ENCODE results near the gene PIK3R1. TPM values are rescaled to one million over a fixed set of nuclear protein-coding genes. Genes with fewer than 3 reads are reported as not detected.
"Not testable (repeated sequence)": the region's sequence is repeated elsewhere in the genome, so short reads cannot be mapped to it uniquely, and the experiment has no call there.

PIK3R1 gene
- total RNA-seq, 1 donor from 2014 or later = 58.7 TPM

DNA sequence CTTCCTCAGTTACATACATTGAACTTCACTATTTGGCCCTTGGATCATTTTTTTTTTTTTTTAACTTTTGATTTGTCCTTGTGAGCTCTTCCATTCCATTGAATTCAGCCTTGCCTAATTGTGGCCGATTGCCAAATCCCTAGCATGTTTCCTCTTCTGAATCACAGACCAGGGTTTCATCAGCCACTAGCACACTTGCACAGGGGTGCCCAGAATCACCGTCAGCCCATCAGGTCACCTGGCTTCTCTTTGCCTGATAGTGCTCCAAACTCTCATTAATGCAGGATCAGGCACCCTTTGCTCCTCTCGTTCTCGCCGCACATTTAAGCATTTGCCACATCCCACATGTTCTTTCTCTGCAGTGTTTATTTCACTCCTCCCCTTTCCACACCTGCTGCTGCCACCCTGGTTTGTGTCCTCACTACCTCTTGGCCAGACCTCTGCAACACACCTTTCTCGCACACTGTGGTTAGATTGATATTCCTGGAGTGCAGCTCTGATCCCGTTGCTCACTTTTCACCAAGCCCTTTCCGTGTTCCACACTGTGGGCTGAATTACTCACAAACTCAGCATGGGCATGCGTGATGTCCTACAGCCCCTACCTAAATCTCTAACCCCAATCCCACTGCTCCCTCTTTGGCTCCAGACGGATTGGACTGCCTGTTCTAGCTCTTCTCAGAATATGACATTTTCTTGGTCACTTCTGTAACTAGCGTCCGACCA lies 9.8 kb downstream of the PIK3R1 start:
- intact Hi-C loops (cut with micrococcal nuclease) = no loop called here

DNA sequence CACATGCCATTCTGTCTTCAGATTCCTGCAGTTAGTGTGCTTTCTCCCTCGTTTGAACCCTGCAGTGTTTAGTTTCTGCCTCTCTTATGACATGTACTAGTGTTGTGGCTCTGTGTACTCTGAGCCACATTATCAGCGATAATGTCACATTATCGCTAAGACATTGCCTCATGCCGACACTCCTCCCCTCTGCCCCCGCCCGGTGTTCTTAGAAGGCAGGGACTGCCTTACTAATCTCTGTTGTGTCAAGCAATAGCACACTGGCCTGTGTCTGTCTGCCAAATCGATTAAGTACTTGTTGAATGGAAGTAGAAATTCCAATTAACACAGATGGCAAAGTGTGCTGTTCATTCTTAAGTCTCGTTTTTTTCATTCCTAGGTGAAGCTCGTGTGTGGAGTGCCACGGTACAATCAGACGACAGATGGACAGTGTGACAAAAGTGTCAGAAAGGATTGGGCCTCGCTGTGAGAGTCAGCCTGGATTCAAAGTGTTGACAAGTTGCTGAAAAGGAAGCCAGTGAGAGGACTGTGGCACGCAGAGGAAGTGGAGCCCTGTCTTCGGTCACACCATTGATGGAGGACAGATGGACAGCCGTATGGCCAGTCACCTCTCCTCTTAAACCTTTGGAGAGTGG lies 10.5 kb downstream of the PIK3R1 start:
- intact Hi-C loops (cut with micrococcal nuclease) = no loop called here

DNA sequence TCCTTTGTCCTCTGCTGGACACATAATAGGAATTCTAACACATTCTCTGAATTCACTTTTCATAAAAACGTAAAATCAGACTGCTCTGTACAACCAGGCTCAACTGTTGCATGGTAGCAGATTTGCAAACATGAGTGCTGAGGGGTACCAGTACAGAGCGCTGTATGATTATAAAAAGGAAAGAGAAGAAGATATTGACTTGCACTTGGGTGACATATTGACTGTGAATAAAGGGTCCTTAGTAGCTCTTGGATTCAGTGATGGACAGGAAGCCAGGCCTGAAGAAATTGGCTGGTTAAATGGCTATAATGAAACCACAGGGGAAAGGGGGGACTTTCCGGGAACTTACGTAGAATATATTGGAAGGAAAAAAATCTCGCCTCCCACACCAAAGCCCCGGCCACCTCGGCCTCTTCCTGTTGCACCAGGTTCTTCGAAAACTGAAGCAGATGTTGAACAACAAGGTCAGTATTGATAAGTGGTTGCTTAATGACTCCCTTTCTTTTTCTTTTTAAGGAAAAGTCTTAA lies 11.1 kb downstream of the PIK3R1 start:
- intact Hi-C loops (cut with micrococcal nuclease) = no loop called here

GRCh38 chr5:68227532-68228160 lies 12.1 kb downstream of the PIK3R1 start:
- intact Hi-C loops (cut with micrococcal nuclease) = no loop called here

- intact Hi-C loops (cut with micrococcal nuclease) = no loop called here
Measured at GRCh38 chr5:68229416-68229815, 13.9 kb downstream of the PIK3R1 start.

DNA sequence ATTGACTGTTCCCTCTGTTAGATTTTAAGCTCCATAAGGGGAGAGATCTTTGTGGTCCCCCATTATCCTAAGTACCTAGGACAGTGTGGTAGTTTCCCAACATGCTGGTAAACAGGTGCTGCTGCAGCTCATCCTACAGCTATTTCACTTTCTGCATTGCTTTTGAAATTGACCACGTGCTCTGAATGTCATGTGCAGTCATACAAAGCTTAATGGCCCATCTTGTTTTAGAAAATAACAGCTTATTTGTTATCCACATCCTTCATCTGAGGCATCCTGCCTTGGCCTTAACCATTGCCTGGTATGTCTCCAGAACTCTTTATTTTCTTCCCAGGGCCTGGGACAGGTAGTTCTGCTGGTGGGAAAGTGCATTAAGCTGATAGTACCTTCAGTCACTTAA lies 14.7 kb downstream of the PIK3R1 start:
- intact Hi-C loops (cut with micrococcal nuclease) = no loop called here

DNA sequence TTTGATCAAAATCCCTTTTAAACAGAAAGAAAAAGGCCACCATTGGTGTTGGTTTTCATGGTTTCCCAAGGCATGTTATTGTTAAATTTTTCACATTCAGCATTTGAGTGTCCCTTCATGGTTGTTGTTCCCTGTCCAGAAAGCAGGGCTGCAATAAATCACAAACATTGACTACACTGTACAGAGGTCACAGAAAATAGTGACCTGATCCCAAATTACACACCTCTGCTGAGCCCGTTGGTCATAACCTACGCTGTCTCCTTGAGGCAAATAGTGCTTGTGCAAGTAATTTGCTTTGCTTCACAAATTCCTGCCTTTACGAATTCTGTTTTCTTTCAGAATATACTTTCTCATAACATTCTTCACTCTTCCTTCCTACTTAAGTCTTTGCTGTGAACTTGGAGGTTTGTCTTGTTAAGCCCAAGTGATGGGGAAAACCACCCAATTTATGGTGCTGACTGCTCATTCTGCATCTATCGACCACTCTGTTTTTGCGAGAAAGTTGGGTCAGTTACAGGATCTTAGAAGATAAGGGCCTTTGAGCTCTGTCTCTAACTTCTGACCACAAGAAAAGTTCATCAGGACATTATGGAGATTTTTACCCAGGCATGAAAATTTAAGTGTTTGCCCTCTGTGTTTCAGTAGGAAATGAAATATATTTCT lies 16.0 kb downstream of the PIK3R1 start:
- intact Hi-C loops (cut with micrococcal nuclease) = no loop called here

- intact Hi-C loops (cut with micrococcal nuclease) = no loop called here
Measured at GRCh38 chr5:68232277-68232676, 16.7 kb downstream of the PIK3R1 start.

DNA sequence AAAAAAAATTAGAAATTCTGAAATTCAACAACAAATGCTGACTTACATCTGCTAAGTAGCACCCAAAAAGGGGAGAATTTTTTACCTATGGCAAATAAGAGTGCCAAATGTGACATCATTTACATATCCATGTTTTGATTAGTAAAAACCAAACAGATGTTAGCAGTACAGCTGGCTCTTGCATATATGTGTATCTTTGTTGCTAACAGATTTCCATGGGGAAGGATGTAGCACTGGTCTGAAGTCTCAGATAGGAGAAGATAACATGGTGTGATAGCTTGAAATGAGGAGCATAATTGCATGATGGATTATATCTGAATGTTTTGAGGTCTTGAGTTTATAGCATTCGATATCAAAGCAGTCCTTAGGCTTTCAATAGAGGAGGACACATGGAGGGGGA lies 17.5 kb downstream of the PIK3R1 start:
- intact Hi-C loops (cut with micrococcal nuclease) = no loop called here

- intact Hi-C loops (cut with micrococcal nuclease) = not testable (repeated sequence)
Measured at GRCh38 chr5:68235229-68235628, 19.7 kb downstream of the PIK3R1 start.

DNA sequence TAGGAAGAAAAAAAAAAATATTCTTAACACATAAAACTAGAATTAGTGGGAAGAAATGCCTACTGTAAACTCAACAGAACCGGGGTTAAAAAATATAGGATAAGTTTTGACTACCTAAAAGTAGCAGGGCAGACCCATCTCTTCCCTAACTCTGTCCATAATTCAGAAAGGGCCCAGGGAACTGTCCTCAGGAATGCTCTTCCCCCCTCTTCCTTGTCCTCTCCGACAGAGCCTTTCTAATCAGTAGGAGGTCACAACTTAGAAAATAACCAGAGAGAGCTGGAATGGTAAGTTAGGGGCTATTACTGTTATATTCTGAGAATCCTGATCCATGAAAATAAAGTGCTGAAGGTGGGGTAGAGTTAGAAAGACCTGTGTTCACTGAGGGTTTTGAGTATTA lies 22.2 kb downstream of the PIK3R1 start:
- intact Hi-C loops (cut with micrococcal nuclease) = loop anchor here (2.0 kb wide), 1 partner anchor 37 kb away; no protein-coding TSS in a partner anchor

DNA sequence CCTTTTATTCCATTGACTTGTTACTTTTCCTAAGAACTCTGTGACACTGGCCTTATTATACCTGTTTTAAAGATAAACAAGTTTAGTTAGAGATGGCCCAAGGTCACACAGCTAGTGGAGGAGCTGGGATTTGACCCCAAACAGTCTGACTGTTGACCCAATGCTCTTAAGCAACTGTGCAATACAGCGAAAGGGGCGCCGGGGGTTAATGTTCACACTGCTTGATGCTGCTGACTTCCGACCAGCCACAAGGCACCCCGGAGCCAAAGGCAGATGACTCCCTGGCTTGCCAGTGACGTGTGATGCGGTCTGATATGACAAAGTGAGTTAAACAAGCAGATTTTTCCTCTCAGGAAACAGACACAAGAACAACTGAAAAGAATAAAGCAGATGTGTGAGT lies 23.9 kb downstream of the PIK3R1 start:
- intact Hi-C loops (cut with micrococcal nuclease) = loop anchor here (1.0 to 2.0 kb wide), 3 partner anchors 13 to 35 kb away; partner anchors contain the start of gene PIK3R1

GRCh38 chr5:68240202-68240601 lies 24.6 kb downstream of the PIK3R1 start:
- intact Hi-C loops (cut with micrococcal nuclease) = no loop called here

GRCh38 chr5:68240771-68241170 lies 25.2 kb downstream of the PIK3R1 start:
- intact Hi-C loops (cut with micrococcal nuclease) = no loop called here

DNA sequence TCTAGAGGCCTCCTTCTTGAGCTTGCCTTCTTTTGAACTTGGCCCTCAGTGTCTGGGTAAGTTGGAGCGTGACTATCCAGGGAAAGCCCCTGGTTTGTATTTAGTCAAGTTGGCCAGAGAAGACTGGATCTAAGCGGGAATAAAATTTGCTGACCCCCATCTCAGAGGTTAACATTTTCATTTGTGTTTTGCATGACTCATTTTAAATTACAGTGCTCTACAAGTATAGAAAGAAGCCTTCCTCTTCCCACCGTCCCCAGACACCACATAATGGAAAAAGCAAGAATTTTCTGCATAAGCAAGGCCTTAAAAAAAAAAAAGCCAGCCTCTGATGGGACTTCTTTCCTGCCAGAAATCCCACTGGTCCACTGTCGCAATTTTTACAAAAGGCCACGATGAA lies 27.2 kb downstream of the PIK3R1 start:
- intact Hi-C loops (cut with micrococcal nuclease) = loop anchor here (2.0 kb wide), 1 partner anchor 38 kb away; no protein-coding TSS in a partner anchor

- intact Hi-C loops (cut with micrococcal nuclease) = loop anchor here (2.0 kb wide), 1 partner anchor 38 kb away; no protein-coding TSS in a partner anchor
Measured at GRCh38 chr5:68243251-68243650, 27.7 kb downstream of the PIK3R1 start.

GRCh38 chr5:68243681-68244080 lies 28.1 kb downstream of the PIK3R1 start:
- intact Hi-C loops (cut with micrococcal nuclease) = loop anchor here (2.0 kb wide), 1 partner anchor 37 kb away; no protein-coding TSS in a partner anchor

DNA sequence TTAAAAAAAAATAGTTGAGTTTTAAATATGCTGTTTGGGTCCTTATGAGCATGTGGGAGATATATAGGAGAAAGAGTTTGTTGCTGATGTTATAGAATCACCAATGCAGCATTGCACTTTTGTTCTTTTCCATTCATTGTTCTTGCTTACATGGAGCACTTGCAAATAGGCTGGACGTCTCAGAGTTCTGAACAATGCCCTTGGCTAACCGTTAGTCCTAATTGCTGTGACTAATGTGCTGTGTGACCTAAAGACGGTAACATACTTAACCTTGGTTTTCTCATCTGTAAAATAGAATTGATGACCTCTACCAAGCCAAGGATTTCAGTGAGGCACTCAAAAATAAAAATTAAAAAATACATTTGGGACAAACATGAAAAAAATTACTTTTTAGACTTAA lies 29.8 kb downstream of the PIK3R1 start:
- intact Hi-C loops (cut with micrococcal nuclease) = no loop called here

GRCh38 chr5:68246802-68247201 lies 31.2 kb downstream of the PIK3R1 start:
- intact Hi-C loops (cut with micrococcal nuclease) = no loop called here

- intact Hi-C loops (cut with micrococcal nuclease) = no loop called here
Measured at GRCh38 chr5:68247627-68248026, 32.1 kb downstream of the PIK3R1 start.

- intact Hi-C loops (cut with micrococcal nuclease) = no loop called here
Measured at GRCh38 chr5:68248896-68249295, 33.3 kb downstream of the PIK3R1 start.

All from T-helper 1 cell treated with Interleukin-12 subunit alpha and Interleukin-12 subunit beta and Interleukin-4 antibody, amounts not matched to agents 30 ng/mL and 1 ng/mL, for 36 hours (primary cell).